ENCODE data around the gene ATF3. TPM values are rescaled to one million over a fixed set of nuclear protein-coding genes. Genes with fewer than 3 reads are reported as not detected.
A peak's percentile ranks its signal among the peaks of the same experiment; 100 is the strongest.

Gene ATF3
- total RNA-seq, 1 donor: 20.3 TPM

DNA sequence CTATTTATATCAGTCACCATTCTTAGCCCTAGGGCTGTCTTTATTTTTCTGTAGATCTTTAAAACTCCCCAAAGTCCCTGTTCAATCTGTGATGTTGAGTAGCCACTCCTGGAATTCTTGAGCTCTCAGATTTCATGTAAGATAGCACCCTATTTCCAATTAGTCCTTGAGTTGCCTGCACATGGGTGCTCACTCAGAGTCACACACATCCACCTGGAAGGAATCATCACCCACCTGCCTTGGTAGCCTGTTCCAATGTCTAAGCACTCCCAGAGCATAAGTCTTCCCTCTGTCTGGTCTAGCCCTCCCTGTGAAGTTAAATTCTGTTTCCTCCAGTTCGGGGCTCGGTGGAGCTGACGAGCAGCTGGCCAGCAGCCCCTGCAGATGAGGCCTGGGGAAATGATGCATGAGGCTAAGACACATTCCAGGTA, 14.7 kb upstream of the ATF3 start:
- TF ChIP-seq, protein P1, sequence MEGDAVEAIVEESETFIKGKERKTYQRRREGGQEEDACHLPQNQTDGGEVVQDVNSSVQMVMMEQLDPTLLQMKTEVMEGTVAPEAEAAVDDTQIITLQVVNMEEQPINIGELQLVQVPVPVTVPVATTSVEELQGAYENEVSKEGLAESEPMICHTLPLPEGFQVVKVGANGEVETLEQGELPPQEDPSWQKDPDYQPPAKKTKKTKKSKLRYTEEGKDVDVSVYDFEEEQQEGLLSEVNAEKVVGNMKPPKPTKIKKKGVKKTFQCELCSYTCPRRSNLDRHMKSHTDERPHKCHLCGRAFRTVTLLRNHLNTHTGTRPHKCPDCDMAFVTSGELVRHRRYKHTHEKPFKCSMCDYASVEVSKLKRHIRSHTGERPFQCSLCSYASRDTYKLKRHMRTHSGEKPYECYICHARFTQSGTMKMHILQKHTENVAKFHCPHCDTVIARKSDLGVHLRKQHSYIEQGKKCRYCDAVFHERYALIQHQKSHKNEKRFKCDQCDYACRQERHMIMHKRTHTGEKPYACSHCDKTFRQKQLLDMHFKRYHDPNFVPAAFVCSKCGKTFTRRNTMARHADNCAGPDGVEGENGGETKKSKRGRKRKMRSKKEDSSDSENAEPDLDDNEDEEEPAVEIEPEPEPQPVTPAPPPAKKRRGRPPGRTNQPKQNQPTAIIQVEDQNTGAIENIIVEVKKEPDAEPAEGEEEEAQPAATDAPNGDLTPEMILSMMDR (IDR thresholded peaks at IDR 0.05; ENCODE audit: insufficient read depth, low read depth, low read length): no peak
- H3K4me3 ChIP-seq (ENCODE audit: low read depth, low read length): no peak overlapping the region
- no peak for DNase-seq (ENCODE audit: low read depth)

DNA sequence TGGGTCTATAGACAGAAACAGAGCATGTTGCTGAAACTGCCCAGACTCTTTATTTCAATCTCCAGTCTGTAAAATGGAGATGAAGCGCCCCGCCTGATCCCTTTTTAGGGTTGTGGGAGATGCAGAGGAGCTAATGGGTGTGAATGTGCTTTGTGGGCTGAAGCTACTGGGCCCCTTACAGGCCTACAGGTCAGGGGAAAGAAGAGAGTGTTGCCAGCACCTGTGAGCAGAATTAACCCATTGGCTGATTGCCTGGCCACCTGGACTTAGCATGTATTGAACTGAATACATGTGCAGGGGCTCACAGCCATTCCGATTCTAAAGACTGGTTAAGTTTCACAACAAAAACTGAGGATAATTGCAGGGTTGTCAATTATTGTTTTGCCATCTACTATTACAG, 13.9 kb upstream of the ATF3 start:
- H3K4me3 ChIP-seq (ENCODE audit: low read depth, low read length): no peak overlapping the region
- TF ChIP-seq, protein P1 (IDR thresholded peaks at IDR 0.05; ENCODE audit: insufficient read depth, low read depth, low read length): no peak
- no peak for DNase-seq (ENCODE audit: low read depth)

DNA sequence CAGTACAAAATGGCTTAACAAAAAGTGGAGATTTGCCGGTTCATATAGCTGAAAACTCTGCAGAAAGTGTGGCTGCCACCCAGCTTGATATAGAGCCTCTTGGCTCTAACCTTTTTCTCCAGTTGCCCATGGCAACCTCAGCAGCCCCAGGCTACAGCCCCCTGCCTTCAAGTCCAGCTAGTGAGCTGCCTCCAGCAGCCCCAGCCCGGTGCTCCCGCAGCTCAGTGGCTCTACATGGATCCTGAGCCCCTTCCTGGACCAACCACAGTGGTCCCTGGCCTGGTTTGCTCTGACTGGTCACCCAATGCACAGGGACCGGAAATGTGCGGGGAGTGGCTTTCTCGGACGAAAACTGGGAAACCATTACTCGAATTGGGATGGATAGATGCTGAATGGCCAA, 13.3 kb upstream of the ATF3 start:
- no peak overlapping the region for H3K4me3 ChIP-seq (ENCODE audit: low read depth, low read length)
- DNase-seq (ENCODE audit: low read depth): no peak
- TF ChIP-seq, protein P1 (IDR thresholded peaks at IDR 0.05; ENCODE audit: insufficient read depth, low read depth, low read length): no peak

DNA sequence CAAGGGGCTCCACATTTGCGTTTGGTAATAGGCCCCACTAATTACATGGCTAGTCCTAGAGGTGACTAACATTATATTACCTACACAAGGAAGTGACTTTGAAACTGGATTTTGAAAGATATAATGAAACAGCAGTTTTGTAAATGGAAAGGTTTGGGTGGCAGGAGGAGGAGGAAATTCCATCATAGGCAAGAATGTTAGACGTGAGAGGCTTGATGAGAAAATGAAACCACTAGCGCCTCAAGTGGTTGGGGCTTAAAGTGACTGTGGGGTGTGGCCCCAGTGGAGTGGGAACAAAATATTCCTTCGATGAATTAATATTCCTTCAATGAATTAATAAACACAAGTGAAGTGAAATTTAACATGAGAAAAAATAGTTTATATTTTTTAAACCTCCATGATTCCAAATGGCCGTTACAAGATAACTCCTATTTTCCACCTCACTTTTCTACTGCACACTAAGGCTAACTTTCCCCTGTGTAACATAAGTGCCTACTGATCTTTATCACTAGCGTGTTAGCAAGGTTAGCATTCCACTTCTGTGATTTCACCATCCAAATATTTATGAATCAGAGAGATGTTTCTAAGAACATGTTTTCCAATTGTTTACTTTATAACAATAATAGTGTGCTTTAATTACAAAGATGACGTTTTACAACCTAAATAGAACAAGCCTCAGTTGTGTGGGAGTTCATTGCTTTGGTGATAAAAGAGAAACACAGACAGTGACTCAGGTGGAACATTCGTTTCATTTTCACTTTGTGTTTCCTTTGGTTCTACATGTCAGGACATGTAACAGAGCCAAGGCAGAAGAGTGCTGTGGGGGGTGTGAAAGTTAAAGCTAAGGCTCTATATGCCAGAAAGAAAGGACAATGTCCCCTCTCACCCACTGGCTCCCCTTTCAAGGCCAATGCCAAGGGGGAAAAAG, 12.5 kb upstream of the ATF3 start:
- H3K4me3 ChIP-seq (ENCODE audit: low read depth, low read length): peak overlapping the region; percentile 19
- TF ChIP-seq, protein P1 (IDR thresholded peaks at IDR 0.05; ENCODE audit: insufficient read depth, low read depth, low read length): peak; percentile 60
- peak; percentile 95 for DNase-seq (ENCODE audit: low read depth)

DNA sequence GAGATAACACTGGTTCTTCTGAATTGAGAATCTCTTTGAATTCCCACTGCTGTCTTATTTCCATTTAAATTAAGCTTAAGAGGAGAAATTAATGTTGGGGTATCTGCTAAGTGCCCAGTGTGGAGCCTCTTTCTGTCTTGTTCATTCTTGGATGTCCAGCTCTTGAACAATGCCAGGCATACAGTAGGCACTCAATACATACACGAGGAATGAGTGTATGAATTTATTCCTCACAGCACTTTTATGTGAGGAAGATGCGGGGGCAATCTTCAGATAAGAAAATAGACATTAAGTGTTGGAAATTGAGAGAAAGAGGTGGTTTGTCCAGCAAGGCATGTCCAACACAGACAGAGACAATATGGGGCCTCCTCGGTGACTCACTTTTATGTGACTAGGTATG, 11.8 kb upstream of the ATF3 start:
- H3K4me3 ChIP-seq (ENCODE audit: low read depth, low read length): peak overlapping the region; percentile 19
- TF ChIP-seq, protein P1 (IDR thresholded peaks at IDR 0.05; ENCODE audit: insufficient read depth, low read depth, low read length): no peak
- DNase-seq (ENCODE audit: low read depth): no peak

DNA sequence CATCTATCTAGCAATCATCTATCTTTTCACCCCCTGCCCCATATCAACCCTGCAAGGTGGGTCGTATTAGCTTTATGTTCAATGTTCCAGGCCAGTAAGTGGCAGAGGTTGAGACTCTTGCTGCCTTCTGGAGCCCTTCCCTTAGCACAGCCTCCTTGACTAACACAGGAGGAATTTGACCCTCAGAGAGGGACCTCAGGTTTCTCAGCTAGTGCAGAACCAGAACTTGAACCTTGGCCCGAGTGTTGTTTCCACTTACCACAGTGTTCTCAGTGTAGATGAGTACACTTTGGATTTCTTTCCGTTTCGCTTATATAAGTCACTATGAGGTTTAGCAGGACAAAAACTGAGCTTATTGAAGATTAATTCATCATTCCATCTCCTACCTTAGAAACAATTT, 11.1 kb upstream of the ATF3 start:
- H3K4me3 ChIP-seq (ENCODE audit: low read depth, low read length): no peak overlapping the region
- TF ChIP-seq, protein P1 (IDR thresholded peaks at IDR 0.05; ENCODE audit: insufficient read depth, low read depth, low read length): no peak
- DNase-seq (ENCODE audit: low read depth): no peak
